GM12878 (cell line): ENCODE results near the gene TRIAP1. TPM values are rescaled to one million over a fixed set of nuclear protein-coding genes. Genes with fewer than 3 reads are reported as not detected.

Experiments
- ATAC-seq: fragments of 200-7000 bp; cut with Tn5 transposase; 3 replicates; pipeline ENCODE4 v1.9.1; 2020; ENCODE audit warnings: mild to moderate bottlenecking, moderate library complexity
- BruUV-seq: library from RNA; stranded (reverse); fragments of 400-500 nt; replicated peaks from 2 replicates; lab custom pipeline; 2021; lab: Mats Ljungman, UMichigan
- CTCF ChIA-PET: fragments of 300-600 bp; sonication (Branson Sonifier 250); formaldehyde crosslinking; extraction: SDS; loops from one replicate; lab custom pipeline; 2021; ENCODE audit warnings: inconsistent platforms; lab: Yijun Ruan, JAX
- POLR2A ChIA-PET: fragments of 350-600 bp; formaldehyde crosslinking; extraction: SDS; loops from one replicate; lab custom pipeline; 2021; ENCODE audit warnings: inconsistent platforms; lab: Charles Lee
- RAD21 ChIA-PET: fragments of 300-600 bp; sonication (Branson Sonifier 250); formaldehyde crosslinking; loops from one replicate; lab custom pipeline; 2023; ENCODE audit warnings: antibody characterized with exemption; ENCODE audit not compliant: unreplicated experiment; lab: Charles Lee
- SMC1A ChIA-PET: fragments of 300-600 bp; sonication (Branson Sonifier 250); formaldehyde crosslinking; loops from one replicate; lab custom pipeline; 2023; ENCODE audit not compliant: unreplicated experiment, uncharacterized antibody; lab: Charles Lee
- DNase-seq: peaks from one replicate; pipeline ENCODE4 v3.0.0-alpha.2; 2011; ENCODE audit warnings: low read depth, low spot score
- FAIRE-seq: peaks from 3 replicates; lab custom pipeline; 2011; peaks lifted over from hg19 to GRCh38; lab: Jason Lieb, UNC
- H2AFZ ChIP-seq: 2 replicates; pipeline ENCODE4 v1.6.0; 2011; ENCODE audit warnings: low read depth, low read length, control low read depth; ENCODE audit not compliant: control insufficient read depth
- H3K27ac ChIP-seq: 2 replicates; pipeline ENCODE4 v1.5.1; 2011; ENCODE audit warnings: control low read depth; ENCODE audit not compliant: control insufficient read depth, insufficient read depth
- H3K27me3 ChIP-seq, 2 experiments: replicated peaks in 1 of 2; 2 replicates each; pipeline versions ENCODE4 v1.6.0 to v1.6.1; 2011; ENCODE audit warnings: low read length in 1 of 2; ENCODE audit not compliant: control insufficient read depth in 2 of 2, insufficient read depth in 2 of 2
- H3K36me3 ChIP-seq, 2 experiments: 2 replicates each; pipeline ENCODE4 v1.5.1; 2011; ENCODE audit warnings: low read length in 1 of 2; ENCODE audit not compliant: control insufficient read depth in 2 of 2, insufficient read depth in 2 of 2
- H3K4me1 ChIP-seq: 2 replicates; pipeline ENCODE4 v1.6.1; 2011; ENCODE audit warnings: mild to moderate bottlenecking, low read length, moderate library complexity, mixed read lengths; ENCODE audit not compliant: control insufficient read depth, insufficient read depth
- H3K4me2 ChIP-seq: 2 replicates; pipeline ENCODE4 v1.6.0; 2011; ENCODE audit warnings: control low read depth; ENCODE audit not compliant: control insufficient read depth, insufficient read depth
- H3K4me3 ChIP-seq: fragments of 200-600 bp; sonication (generic); 2 replicates; pipeline ENCODE4 v1.5.1; 2016
- H3K79me2 ChIP-seq: 2 replicates; pipeline ENCODE4 v1.6.0; 2011; ENCODE audit warnings: low read length; ENCODE audit not compliant: control insufficient read depth, insufficient read depth
- H3K9ac ChIP-seq: 2 replicates; pipeline ENCODE4 v1.8.0; 2011; ENCODE audit warnings: low read length, control low read depth, mixed read lengths; ENCODE audit not compliant: control insufficient read depth, insufficient read depth
- H3K9me3 ChIP-seq: replicated peaks from 3 replicates; pipeline ENCODE4 v1.5.1; 2011; ENCODE audit warnings: mild to moderate bottlenecking, low read length; ENCODE audit not compliant: control insufficient read depth, insufficient read depth
- H4K20me1 ChIP-seq: 2 replicates; pipeline ENCODE4 v1.6.0; 2011; ENCODE audit not compliant: control insufficient read depth, insufficient read depth
- CHD2 ChIP-seq: IDR thresholded peaks from 2 replicates; pipeline ENCODE4 v1.6.1; 2011; ENCODE audit warnings: low read depth, low read length, improper control_type of control experiment, borderline replicate concordance
- IKZF2 ChIP-seq, 2 experiments: fragments of 450-650 bp; IDR thresholded peaks; 2 replicates each; pipeline ENCODE4 v1.6.1; 2017; ENCODE audit warnings: mild to moderate bottlenecking in 2 of 2, moderate library complexity in 2 of 2
- NFYB ChIP-seq: IDR thresholded peaks from 2 replicates; pipeline ENCODE4 v1.6.1; 2011; ENCODE audit warnings: low read depth, mild to moderate bottlenecking, low read length, improper control_type of control experiment, moderate library complexity; ENCODE audit not compliant: insufficient read depth
- SIN3A ChIP-seq: IDR thresholded peaks from 2 replicates; pipeline ENCODE4 v1.6.1; 2012; ENCODE audit warnings: low read depth, low read length, improper control_type of control experiment
- STAT3 ChIP-seq: IDR thresholded peaks from 2 replicates; pipeline ENCODE4 v1.6.1; 2011; ENCODE audit warnings: low read depth, low read length, improper control_type of control experiment
- YY1 ChIP-seq: IDR thresholded peaks from 2 replicates; pipeline ENCODE4 v1.6.1; 2011; ENCODE audit warnings: low read depth, mild to moderate bottlenecking, low read length
- ZBTB4 ChIP-seq: fragments of 450-650 bp; formaldehyde crosslinking; IDR thresholded peaks from 2 replicates; pipeline ENCODE4 v1.4.0; 2022; ENCODE audit warnings: mild to moderate bottlenecking, moderate library complexity
- WGBS: methylation state at CpG from one replicate; pipeline ENCODE4 v1.1.6; 2016; ENCODE audit warnings: low lambda C conversion rate; ENCODE audit not compliant: insufficient replicate concordance, insufficient coverage; ENCODE audit errors: missing lambda C conversion rate; 5-methylcytosine and 5-hydroxymethylcytosine counted together
- in situ Hi-C: fragments of 300-500 bp; cut with MboI; formaldehyde crosslinking; loops from 9 replicates; pipeline ENCODE4 v1.14.3; 2018; ENCODE audit warnings: mixed read lengths
- intact Hi-C: fragments of 100-400 bp; cut with micrococcal nuclease; formaldehyde crosslinking; loops from one replicate; pipeline ENCODE4 v1.14.2; 2022; ENCODE audit not compliant: unreplicated experiment
- polyA plus RNA-seq, 11 experiments: library from polyadenylated mRNA; depleted of rRNA in 4 of 11; unstranded in 6 of 11; stranded (reverse) in 5 of 11; fragments of >200 nt; fragmentation: Nextera tagmentation in 4 of 11; fragmentation: Illumina TruSeq in 1 of 11; extraction: Ambion mirVana in 4 of 11; extraction: Trizol in 1 of 11; gene quantifications; 1 replicate in 1 of 11; 2 replicates in 10 of 11; pipeline versions ENCODE4 v1.2.1 to v1.2.3, GENCODE V29; 2011 to 2016; ENCODE audit warnings: inconsistent platforms in 2 of 11, missing spikeins in 2 of 11, low read depth in 1 of 11
- total RNA-seq, 4 experiments: library from RNA; depleted of rRNA in 3 of 4; stranded (reverse); fragments of >200 nt in 3 of 4; fragmentation: Illumina TruSeq in 1 of 4; extraction: Trizol in 1 of 4; gene quantifications; 2 replicates each; pipeline versions ENCODE4 v1.2.1 to v1.2.3, GENCODE V29; 2013 to 2021

The TRIAP1 gene
- total and polyA plus RNA-seq, 10 of the 15 experiments (the other 5 are each of a cell fraction or from before 2014, with no cell fraction given), result 44.8 to 346 (median 80.8) TPM

- DNase-seq, result no peak
- RAD21 ChIA-PET, result no interaction called here
- no peaks in the 10 kb centered on the region for H4K20me1 ChIP-seq
- no peak overlapping the region for H3K9ac ChIP-seq
- CTCF ChIA-PET, result interaction anchor here (0.6 to 2.7 kb wide), 7 partner anchors 9 to 210 kb away, joined by 3 to 7 read pairs (median 4); no protein-coding TSS in a partner anchor
- H3K4me1 ChIP-seq, result peaks cover 4% of the 10 kb centered on the region; the same call in 1 of the 2 replicates
- no peaks in the 10 kb centered on the region for H3K9me3 ChIP-seq
- in situ Hi-C loops, result no loop called here
- no peak overlapping the region for H3K27ac ChIP-seq
- SMC1A ChIA-PET, result interaction anchor here (1.3 to 1.5 kb wide), 2 partner anchors 8 to 19 kb away, joined by 3 to 4 read pairs; no protein-coding TSS in a partner anchor
- ATAC-seq, result no peak
- H3K36me3 ChIP-seq, result no peaks in the 10 kb centered on the region
- intact Hi-C loops, result no loop called here
- no peak overlapping the region for H2AFZ ChIP-seq
- no TSS peak for BruUV-seq
- no peak overlapping the region for H3K4me2 ChIP-seq
- no peak overlapping the region for H3K4me3 ChIP-seq
- 100% methylated on average over 1 of the region's 1 CpG for WGBS
- FAIRE-seq, result no peak
- no peaks in the 10 kb centered on the region for H3K27me3 ChIP-seq
- H3K79me2 ChIP-seq, result no peaks in the 10 kb centered on the region
- POLR2A ChIA-PET, result interaction anchor here (0.5 kb wide), 1 partner anchor 65 kb away, joined by 3 read pairs; no protein-coding TSS in a partner anchor
- no peak for TF ChIP-seq NFYB
- no peak for TF ChIP-seq STAT3
- TF ChIP-seq ZBTB4 (CRISPR knock-in tag), result no peak
- TF ChIP-seq CHD2, result no peak
- no peak for TF ChIP-seq IKZF2 (IDR thresholded peaks at IDR 0.05)
- no peak for TF ChIP-seq YY1
- TF ChIP-seq SIN3A, result no peak
Measured at GRCh38 chr12:120475643-120476042, 29.5 kb upstream of the TRIAP1 start.
